Hepatocyte (in vitro differentiated cells): ENCODE measurements around the gene PIGU.

Experiments used
- CTCF ChIP-seq: fragments of 200-600 bp; sonication (generic); IDR thresholded peaks from 2 replicates; pipeline ENCODE4 v1.5.1; 2016; ENCODE audit warnings: antibody characterized with exemption, mild to moderate bottlenecking; ENCODE audit not compliant: poor library complexity
- EZH2 ChIP-seq: fragments of 200-600 bp; sonication (generic); IDR thresholded peaks from 2 replicates; pipeline ENCODE4 v1.6.1; 2016; ENCODE audit warnings: antibody characterized with exemption, mild to moderate bottlenecking, borderline replicate concordance

GRCh38 chr20:34703424-34704176, 26.7 kb upstream of the PIGU start:
- TF ChIP-seq CTCF (no peak), EZH2 (no peak)
